GM12874 (cell line): Measurements from ENCODE around the gene UQCR10.

Experiments
- CTCF ChIP-seq: IDR thresholded peaks from 2 replicates; pipeline ENCODE4 v1.5.1; 2011; ENCODE audit warnings: low read depth, mild to moderate bottlenecking, control low read depth, low read length, moderate library complexity; ENCODE audit not compliant: insufficient read depth

UQCR10 gene

GRCh38 chr22:29784451-29785361 is 17.5 kb downstream of the UQCR10 start:
- TF ChIP-seq CTCF, result no peak

DNA sequence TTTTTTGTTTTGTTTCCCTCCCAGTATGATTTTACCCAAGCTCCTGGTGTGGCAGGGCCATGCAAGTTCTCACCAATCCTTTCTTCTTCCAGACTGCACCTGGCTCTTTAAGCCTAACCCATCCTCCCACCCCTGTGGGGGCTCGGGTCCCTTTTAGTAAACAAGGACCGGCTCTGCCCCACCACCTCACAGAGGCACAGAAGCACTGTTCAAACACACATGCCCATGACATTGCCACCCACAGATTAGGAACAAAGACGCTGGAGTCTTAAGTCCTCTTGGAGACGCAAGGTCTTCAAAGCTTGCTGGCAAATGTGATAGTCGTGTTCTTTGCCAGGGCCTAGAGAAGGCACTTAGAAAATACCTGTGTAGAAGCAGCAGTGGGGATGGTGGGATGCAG is 18.9 kb downstream of the UQCR10 start:
- no peak for TF ChIP-seq CTCF

- TF ChIP-seq CTCF, result no peak
These were observed 20.3 kb downstream of the UQCR10 start for GRCh38 chr22:29787371-29787980.

- TF ChIP-seq CTCF, result no peak
These were observed 21.4 kb downstream of the UQCR10 start for GRCh38 chr22:29788339-29789279.

GRCh38 chr22:29790061-29790460 is 22.9 kb downstream of the UQCR10 start:
- TF ChIP-seq CTCF, result no peak

DNA sequence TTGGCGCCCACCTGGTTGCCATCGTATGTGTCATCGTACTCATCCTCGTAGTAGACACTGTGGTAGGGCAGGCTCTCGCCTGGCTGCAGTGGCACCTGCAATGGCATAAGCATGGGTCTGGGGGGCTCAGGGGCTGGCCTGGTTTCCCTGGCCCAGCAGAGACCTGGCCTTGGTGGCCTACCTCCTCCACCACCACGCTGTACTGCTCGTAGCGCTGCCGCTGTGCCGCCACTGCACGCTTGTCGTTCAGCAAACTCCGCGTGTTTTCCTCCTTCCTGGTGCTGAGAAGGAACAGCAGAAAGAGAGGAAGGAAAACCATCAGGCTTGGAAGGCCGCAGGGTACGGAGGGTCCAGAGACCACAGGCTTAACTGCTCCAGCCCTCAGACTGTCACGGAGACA is 26.2 kb downstream of the UQCR10 start:
- TF ChIP-seq CTCF, result no peak

DNA sequence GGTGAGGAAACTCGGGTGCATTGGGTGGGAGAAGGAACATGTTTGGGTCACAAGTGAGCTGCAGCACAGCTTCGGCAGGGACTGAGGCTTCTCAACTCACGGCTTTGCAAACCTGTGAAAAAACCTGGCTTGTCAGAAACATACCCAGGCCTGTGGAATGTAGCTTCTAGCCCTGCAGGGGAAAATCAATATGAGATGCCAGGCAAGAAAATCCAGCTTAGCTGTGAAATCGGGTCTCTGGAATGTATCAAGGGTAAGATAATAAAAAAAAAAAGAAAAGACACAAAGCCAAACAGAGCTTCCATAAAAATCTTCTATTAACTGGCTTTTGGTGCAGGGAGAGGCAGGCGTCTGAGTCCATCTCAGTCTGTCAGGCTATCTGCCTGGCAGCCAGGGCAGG is 28.5 kb downstream of the UQCR10 start:
- TF ChIP-seq CTCF, result no peak
